K562 (cell line): ENCODE measurements around the gene FRK. TPM values are rescaled to one million over a fixed set of nuclear protein-coding genes. Genes with fewer than 3 reads are reported as not detected.

ENCODE experiments used
- CEBPZ ChIP-seq: fragments of 150-350 bp; IDR thresholded peaks from 2 replicates; pipeline ENCODE4 v1.6.1; 2014; ENCODE audit warnings: low read depth, mild to moderate bottlenecking, low read length, borderline replicate concordance
- FOXJ2 ChIP-seq: fragments of 200-800 bp; sonication (Bioruptor generic); IDR thresholded peaks from 2 replicates; pipeline ENCODE4 v1.6.1; 2016; ENCODE audit warnings: missing genetic modification characterization, missing compliant biosample characterization
- MEF2D ChIP-seq: conservative IDR thresholded peaks from 2 replicates; pipeline ENCODE4 v1.6.1; 2016; ENCODE audit warnings: low read depth, missing genetic modification characterization, missing compliant biosample characterization
- POU5F1 ChIP-seq: fragments of 150-350 bp; IDR thresholded peaks from 2 replicates; pipeline ENCODE4 v1.6.1; 2014; ENCODE audit warnings: borderline replicate concordance, low read length, low read depth, mild to moderate bottlenecking; ENCODE audit not compliant: partially characterized antibody
- RNF219 ChIP-seq: fragments of 250-450 bp; sonication (Bioruptor Pico); IDR thresholded peaks from 2 replicates; pipeline ENCODE4 v1.5.0; 2022; ENCODE audit warnings: mild to moderate bottlenecking
- ZNF232 ChIP-seq: sonication (generic); formaldehyde crosslinking; IDR thresholded peaks from 2 replicates; pipeline ENCODE4 v1.8.0; 2022; ENCODE audit warnings: mild to moderate bottlenecking, missing genetic modification reagents
- ZNF707 ChIP-seq: fragments of 250-450 bp; sonication (Bioruptor Pico); conservative IDR thresholded peaks from 2 replicates; pipeline ENCODE4 v1.8.0; 2022; ENCODE audit warnings: inconsistent platforms, mild to moderate bottlenecking, moderate library complexity
- polyA plus RNA-seq, 8 experiments: library from polyadenylated mRNA; depleted of rRNA in 4 of 8; stranded (reverse) in 5 of 8; unstranded in 3 of 8; fragments of >200 nt; fragmentation: Nextera tagmentation in 2 of 8; fragmentation: Illumina TruSeq in 1 of 8; extraction: Ambion mirVana in 2 of 8; extraction: Trizol in 1 of 8; gene quantifications; 2 replicates each; pipeline versions ENCODE4 v1.2.1 to v1.2.3, GENCODE V29; 2011 to 2014; ENCODE audit warnings: inconsistent platforms in 1 of 8, missing spikeins in 1 of 8
- total RNA-seq, 7 experiments: library from RNA; depleted of rRNA in 6 of 7; stranded (reverse); fragments of >200 nt in 6 of 7; fragmentation: Illumina TruSeq in 2 of 7; extraction: Trizol in 2 of 7; gene quantifications; 2 replicates each; pipeline versions ENCODE4 v1.2.1 to v1.2.3, GENCODE V29; 2011 to 2021; ENCODE audit warnings: low replicate concordance in 1 of 7

FRK gene
- total and polyA plus RNA-seq, 9 of the 15 experiments (the other 6 are each of a cell fraction or from before 2014, with no cell fraction given), result 0.01 to 0.29 (median 0.09) TPM

GRCh38 chr6:115934145-115934544 lies 126.5 kb downstream of the FRK start (continued):
- TF ChIP-seq CEBPZ, result no peak
- TF ChIP-seq RNF219 (CRISPR knock-in tag), result no peak
- TF ChIP-seq MEF2D (tag), result no peak
- TF ChIP-seq FOXJ2 (tag), result no peak
- TF ChIP-seq ZNF232 (CRISPR knock-in tag), result no peak
- TF ChIP-seq ZNF707 (CRISPR knock-in tag), result no peak
- no peak for TF ChIP-seq POU5F1
